OCI-LY7 (cell line): Measurements from ENCODE around the gene FCHSD2. TPM values are rescaled to one million over a fixed set of nuclear protein-coding genes. Genes with fewer than 3 reads are reported as not detected.

Experiments
- BruUV-seq: library from RNA; stranded (reverse); fragments of 400-500 nt; replicated peaks from 2 replicates; lab custom pipeline; 2021; lab: Mats Ljungman, UMichigan
- CTCF ChIA-PET: fragments of 300-600 bp; sonication (Branson Sonifier 250); formaldehyde crosslinking; loops from one replicate; lab custom pipeline; 2022; ENCODE audit warnings: antibody characterized with exemption; ENCODE audit not compliant: unreplicated experiment; lab: Charles Lee
- POLR2A ChIA-PET: fragments of 300-600 bp; sonication (Branson Sonifier 250); formaldehyde crosslinking; loops from one replicate; lab custom pipeline; 2022; ENCODE audit warnings: antibody characterized with exemption; lab: Charles Lee
- DNase-seq: peaks from one replicate; pipeline ENCODE4 v3.0.0-alpha.2; 2015; ENCODE audit warnings: low spot score
- H2AFZ ChIP-seq: fragments of 200-600 bp; sonication (generic), shearing (Covaris generic); 2 replicates; pipeline ENCODE4 v1.6.1; 2014; ENCODE audit warnings: mild to moderate bottlenecking, antibody characterized with exemption, low read length, moderate library complexity
- H3K27ac ChIP-seq: fragments of 200-600 bp; sonication (generic); 2 replicates; pipeline ENCODE4 v1.5.1; 2014; ENCODE audit warnings: mixed run types, low read depth, mild to moderate bottlenecking, moderate library complexity, low read length, inconsistent platforms; ENCODE audit not compliant: poor library complexity, severe bottlenecking
- H3K36me3 ChIP-seq: fragments of 200-600 bp; sonication (generic); 2 replicates; pipeline ENCODE4 v1.6.1; 2014; ENCODE audit warnings: mild to moderate bottlenecking, antibody characterized with exemption, low read length, moderate library complexity, mixed read lengths; ENCODE audit not compliant: insufficient read depth
- H3K4me1 ChIP-seq: fragments of 200-600 bp; sonication (generic); 2 replicates; pipeline ENCODE4 v1.5.1; 2014; ENCODE audit warnings: mild to moderate bottlenecking, low read length; ENCODE audit not compliant: insufficient read depth, poor library complexity, severe bottlenecking
- H3K4me2 ChIP-seq: fragments of 200-600 bp; sonication (generic); 2 replicates; pipeline ENCODE4 v1.6.1; 2014; ENCODE audit warnings: mild to moderate bottlenecking, low read length
- H3K4me3 ChIP-seq: fragments of 200-600 bp; sonication (generic); 2 replicates; pipeline ENCODE4 v1.5.1; 2014; ENCODE audit warnings: mild to moderate bottlenecking, low read depth, low read length; ENCODE audit not compliant: poor library complexity, severe bottlenecking
- H3K79me2 ChIP-seq: fragments of 200-600 bp; sonication (generic); 2 replicates; pipeline ENCODE4 v1.6.1; 2016; ENCODE audit warnings: low read depth, mild to moderate bottlenecking, low read length, moderate library complexity, mixed read lengths; ENCODE audit not compliant: insufficient read depth
- H3K9me2 ChIP-seq: fragments of 200-600 bp; sonication (generic); 2 replicates; pipeline ENCODE4 v1.6.1; 2016; ENCODE audit warnings: mild to moderate bottlenecking, low read length, mixed read lengths; ENCODE audit not compliant: insufficient read depth
- H3K9me3 ChIP-seq: fragments of 200-600 bp; sonication (generic); 2 replicates; pipeline ENCODE4 v1.6.1; 2014; ENCODE audit warnings: mild to moderate bottlenecking, mixed run types, low read length, mixed read lengths
- H4K20me1 ChIP-seq: fragments of 200-600 bp; sonication (generic); 2 replicates; pipeline ENCODE4 v1.6.1; 2014; ENCODE audit warnings: mild to moderate bottlenecking, antibody characterized with exemption, low read length, moderate library complexity, mixed read lengths; ENCODE audit not compliant: insufficient read depth
- EZH2phosphoT487 ChIP-seq: fragments of 200-600 bp; sonication (generic); IDR thresholded peaks from 2 replicates; pipeline ENCODE4 v1.6.1; 2018; ENCODE audit warnings: low read depth, borderline replicate concordance, mild to moderate bottlenecking, mixed run types, antibody characterized with exemption, low read length, moderate library complexity, mixed read lengths
- intact Hi-C: fragments of 100-400 bp; cut with micrococcal nuclease; formaldehyde crosslinking; loops from one replicate; pipeline ENCODE4 v1.10.0; 2022; ENCODE audit not compliant: unreplicated experiment
- total RNA-seq, 2 experiments: library from RNA; depleted of rRNA in 1 of 2; stranded (reverse); fragments of >200 nt in 1 of 2; shearing (Covaris generic) in 1 of 2; gene quantifications; 2 replicates each; pipeline ENCODE4 v1.2.3, GENCODE V29; 2014 to 2022
- TF ChIP-seq, protein P1 (sequence below): fragments of 200-600 bp; sonication (generic); conservative IDR thresholded peaks from 2 replicates; pipeline ENCODE4 v1.5.1; 2014; ENCODE audit warnings: mild to moderate bottlenecking, antibody characterized with exemption, low read length, moderate library complexity, mixed read lengths

Gene FCHSD2
- total RNA-seq, 2 experiments from 2014 or later = 39.0 to 147 TPM

DNA sequence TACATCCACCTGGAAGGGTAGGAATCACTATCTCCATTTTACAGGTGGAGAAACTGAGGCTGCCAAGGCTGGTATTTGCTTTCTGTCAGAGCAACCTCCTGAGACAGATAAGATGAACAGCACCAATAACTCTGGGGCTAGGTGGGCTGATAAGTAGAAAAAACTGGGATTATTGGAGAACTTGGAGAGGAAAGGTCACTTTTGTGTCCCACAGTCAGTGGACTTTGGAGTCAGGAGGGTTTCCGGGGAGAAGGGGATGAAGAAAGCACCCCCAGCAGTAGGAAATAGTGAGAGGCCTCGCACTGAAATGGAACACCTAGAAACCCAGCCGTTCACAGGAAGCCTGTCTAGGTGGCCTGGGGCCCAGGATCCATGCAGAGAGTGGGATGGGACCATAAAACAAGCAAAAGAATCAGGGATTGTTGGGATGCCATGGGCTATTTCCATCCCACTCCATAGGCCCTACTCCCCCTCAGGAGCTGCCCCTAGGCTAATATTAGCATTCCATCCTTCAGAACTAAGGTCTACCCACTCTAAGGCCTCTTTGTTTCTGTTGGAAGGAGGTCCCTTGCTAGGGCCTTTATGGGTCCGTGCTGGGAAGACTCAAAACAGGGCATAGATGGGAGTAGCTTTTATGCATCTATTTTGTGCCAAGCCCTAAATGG, 31.0 kb upstream of the FCHSD2 start:
- TF ChIP-seq, protein P1, sequence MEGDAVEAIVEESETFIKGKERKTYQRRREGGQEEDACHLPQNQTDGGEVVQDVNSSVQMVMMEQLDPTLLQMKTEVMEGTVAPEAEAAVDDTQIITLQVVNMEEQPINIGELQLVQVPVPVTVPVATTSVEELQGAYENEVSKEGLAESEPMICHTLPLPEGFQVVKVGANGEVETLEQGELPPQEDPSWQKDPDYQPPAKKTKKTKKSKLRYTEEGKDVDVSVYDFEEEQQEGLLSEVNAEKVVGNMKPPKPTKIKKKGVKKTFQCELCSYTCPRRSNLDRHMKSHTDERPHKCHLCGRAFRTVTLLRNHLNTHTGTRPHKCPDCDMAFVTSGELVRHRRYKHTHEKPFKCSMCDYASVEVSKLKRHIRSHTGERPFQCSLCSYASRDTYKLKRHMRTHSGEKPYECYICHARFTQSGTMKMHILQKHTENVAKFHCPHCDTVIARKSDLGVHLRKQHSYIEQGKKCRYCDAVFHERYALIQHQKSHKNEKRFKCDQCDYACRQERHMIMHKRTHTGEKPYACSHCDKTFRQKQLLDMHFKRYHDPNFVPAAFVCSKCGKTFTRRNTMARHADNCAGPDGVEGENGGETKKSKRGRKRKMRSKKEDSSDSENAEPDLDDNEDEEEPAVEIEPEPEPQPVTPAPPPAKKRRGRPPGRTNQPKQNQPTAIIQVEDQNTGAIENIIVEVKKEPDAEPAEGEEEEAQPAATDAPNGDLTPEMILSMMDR = no peak
- TF ChIP-seq EZH2phosphoT487 = no peak
- ChIA-PET CTCF (interaction anchor here (0.6 kb wide), 1 partner anchor 448 kb away, joined by 3 read pairs; no protein-coding TSS in a partner anchor), POLR2A (interaction anchor here (0.6 kb wide), 1 partner anchor 16 kb away, joined by 3 read pairs; no protein-coding TSS in a partner anchor)
- no TSS peak for BruUV-seq
- H3K79me2 ChIP-seq = no peaks in the 10 kb centered on the region
- H2AFZ ChIP-seq = peak overlapping the region; percentile 1; the same call in 1 of the 2 replicates
- H4K20me1 ChIP-seq = no peaks in the 10 kb centered on the region
- H3K4me3 ChIP-seq = no peak overlapping the region
- peak overlapping the region; percentile 14 for H3K4me2 ChIP-seq
- no peaks in the 10 kb centered on the region for H3K9me2 ChIP-seq
- H3K36me3 ChIP-seq = no peaks in the 10 kb centered on the region
- H3K4me1 ChIP-seq = peaks cover 78% of the 10 kb centered on the region
- no peak for DNase-seq
- no peaks in the 10 kb centered on the region for H3K9me3 ChIP-seq
- intact Hi-C loops = no loop called here
- H3K27ac ChIP-seq = peak overlapping the region; percentile 2

DNA sequence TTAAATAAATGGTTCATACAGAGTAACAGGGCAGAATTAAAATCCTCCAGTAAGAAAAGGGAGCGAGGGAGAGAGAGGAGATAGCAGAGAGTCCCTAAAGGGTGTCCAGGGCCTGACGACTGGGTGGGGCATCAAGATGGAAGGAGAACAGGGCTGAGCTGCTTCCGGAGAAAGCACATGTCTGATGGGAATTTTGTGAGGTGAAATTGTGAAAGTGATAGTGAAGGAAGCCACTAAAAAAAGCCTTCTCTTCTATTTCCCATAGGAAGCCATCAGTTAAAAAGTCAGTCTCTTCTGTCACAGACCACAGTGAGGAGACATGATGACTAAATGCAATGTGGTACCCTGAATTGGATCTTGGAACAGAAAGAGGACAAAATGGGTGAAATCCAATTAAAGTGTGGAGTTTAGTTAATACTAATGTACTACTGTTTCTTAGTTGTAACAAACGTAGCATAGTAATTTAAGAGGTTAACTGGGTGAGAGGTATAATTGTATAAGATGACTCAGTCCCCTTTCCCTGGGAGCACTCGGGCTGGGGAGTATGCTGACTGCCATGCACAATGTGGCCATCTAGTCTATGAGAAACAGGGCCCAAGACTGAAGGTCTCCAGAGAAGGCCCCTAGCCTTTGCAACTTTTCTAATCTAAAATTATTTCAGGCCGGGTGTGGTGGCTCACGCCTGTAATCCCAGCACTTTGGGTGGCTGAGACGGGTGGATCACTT, 29.5 kb upstream of the FCHSD2 start:
- Histone ChIP-seq H3K9me3 (no peaks in the 10 kb centered on the region), H3K79me2 (no peaks in the 10 kb centered on the region), H3K4me1 (peaks cover 78% of the 10 kb centered on the region), H3K4me3 (no peak overlapping the region), H4K20me1 (no peaks in the 10 kb centered on the region), H3K4me2 (peak overlapping the region; percentile 42), H3K36me3 (no peaks in the 10 kb centered on the region), H2AFZ (peak overlapping the region; percentile 49; the same call in 1 of the 2 replicates), H3K27ac (peak overlapping the region; percentile 40), H3K9me2 (no peaks in the 10 kb centered on the region)
- TF ChIP-seq EZH2phosphoT487 = no peak
- no peak for DNase-seq
- intact Hi-C loops = no loop called here
- BruUV-seq = no TSS peak
- ChIA-PET CTCF (no interaction called here), POLR2A (interaction anchor here (1.8 to 2.7 kb wide), 2 partner anchors 9 to 14 kb away, joined by 5 to 21 read pairs; no protein-coding TSS in a partner anchor)

DNA sequence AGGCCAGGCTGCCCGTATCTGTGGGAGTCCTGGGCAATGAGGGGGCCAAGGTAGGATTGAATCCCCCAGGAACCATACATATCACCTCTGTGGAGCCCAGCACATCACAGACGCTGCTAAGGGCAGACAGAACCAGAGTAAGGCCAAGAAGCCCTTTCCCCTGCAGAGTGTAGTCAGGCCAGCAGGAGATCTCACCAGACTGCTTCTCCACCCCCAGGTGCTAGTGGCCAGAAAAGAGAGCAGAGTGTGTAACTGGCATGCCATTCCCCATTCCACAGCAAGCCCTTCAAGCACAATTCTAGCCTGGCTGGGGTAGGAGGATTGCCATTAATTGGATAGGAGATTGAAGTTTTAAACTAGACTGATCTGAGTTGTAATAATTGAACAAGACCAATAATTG, 28.0 kb upstream of the FCHSD2 start:
- CTCF ChIA-PET = interaction anchor here (0.6 kb wide), 1 partner anchor 67 kb away, joined by 3 read pairs; no protein-coding TSS in a partner anchor
- DNase-seq = peak; percentile 56

More for the DNA sequence above, 28.0 kb upstream of the FCHSD2 start:
- BruUV-seq = no TSS peak
- no peaks in the 10 kb centered on the region for H3K36me3 ChIP-seq
- H3K9me2 ChIP-seq = no peaks in the 10 kb centered on the region
- H3K4me1 ChIP-seq = peaks cover 80% of the 10 kb centered on the region
- POLR2A ChIA-PET = interaction anchor here (0.7 to 2.7 kb wide), 7 partner anchors 9 to 1297 kb away, joined by 3 to 21 read pairs (median 5); partner anchors contain the start of gene KCNE3
- H3K9me3 ChIP-seq = no peaks in the 10 kb centered on the region
- intact Hi-C loops = no loop called here
- peak overlapping the region; percentile 47 for H3K4me2 ChIP-seq
- H3K79me2 ChIP-seq = no peaks in the 10 kb centered on the region
- no peak overlapping the region for H3K4me3 ChIP-seq
- TF ChIP-seq, protein P1 = no peak
- no peak for TF ChIP-seq EZH2phosphoT487
- peak overlapping the region; percentile 44 for H3K27ac ChIP-seq
- peak overlapping the region; percentile 63; the same call in 1 of the 2 replicates for H2AFZ ChIP-seq
- no peaks in the 10 kb centered on the region for H4K20me1 ChIP-seq
